Measurements from ENCODE around the gene TCP11L2. TPM values are rescaled to one million over a fixed set of nuclear protein-coding genes. Genes with fewer than 3 reads are reported as not detected.
"Not testable (repeated sequence)": the region's sequence is repeated elsewhere in the genome, so short reads cannot be mapped to it uniquely, and the experiment has no call there.

Gene TCP11L2
- total and polyA plus RNA-seq, 9 donors, result 8.5 to 41.7 (median 21.2) TPM

DNA sequence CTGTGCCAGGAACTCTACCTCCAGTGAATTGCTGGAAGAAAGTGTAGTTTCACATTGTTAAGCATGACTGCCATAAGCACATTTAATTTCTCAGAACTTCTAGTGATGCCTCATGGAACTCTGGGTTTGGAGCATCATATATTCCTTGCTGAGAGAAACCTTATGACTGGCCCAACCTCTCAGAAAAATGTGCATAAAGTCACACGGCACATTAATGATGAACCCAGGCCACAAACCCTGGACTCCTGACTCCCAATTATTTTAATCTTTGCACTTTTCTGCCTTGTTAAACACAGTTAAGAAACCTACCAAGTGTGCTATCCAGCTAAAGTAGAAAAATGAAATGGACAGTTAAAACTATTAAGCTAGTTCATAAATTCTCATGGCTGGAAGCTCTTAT is 5.6 kb downstream of the TCP11L2 start:
- TF ChIP-seq POLR2A (IDR thresholded peaks at IDR 0.05), result no peak
- no peak for TF ChIP-seq EP300 (IDR thresholded peaks at IDR 0.05)
- TF ChIP-seq, protein P1, sequence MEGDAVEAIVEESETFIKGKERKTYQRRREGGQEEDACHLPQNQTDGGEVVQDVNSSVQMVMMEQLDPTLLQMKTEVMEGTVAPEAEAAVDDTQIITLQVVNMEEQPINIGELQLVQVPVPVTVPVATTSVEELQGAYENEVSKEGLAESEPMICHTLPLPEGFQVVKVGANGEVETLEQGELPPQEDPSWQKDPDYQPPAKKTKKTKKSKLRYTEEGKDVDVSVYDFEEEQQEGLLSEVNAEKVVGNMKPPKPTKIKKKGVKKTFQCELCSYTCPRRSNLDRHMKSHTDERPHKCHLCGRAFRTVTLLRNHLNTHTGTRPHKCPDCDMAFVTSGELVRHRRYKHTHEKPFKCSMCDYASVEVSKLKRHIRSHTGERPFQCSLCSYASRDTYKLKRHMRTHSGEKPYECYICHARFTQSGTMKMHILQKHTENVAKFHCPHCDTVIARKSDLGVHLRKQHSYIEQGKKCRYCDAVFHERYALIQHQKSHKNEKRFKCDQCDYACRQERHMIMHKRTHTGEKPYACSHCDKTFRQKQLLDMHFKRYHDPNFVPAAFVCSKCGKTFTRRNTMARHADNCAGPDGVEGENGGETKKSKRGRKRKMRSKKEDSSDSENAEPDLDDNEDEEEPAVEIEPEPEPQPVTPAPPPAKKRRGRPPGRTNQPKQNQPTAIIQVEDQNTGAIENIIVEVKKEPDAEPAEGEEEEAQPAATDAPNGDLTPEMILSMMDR (IDR thresholded peaks at IDR 0.05), result no peak
- no peak overlapping the region for H3K27ac ChIP-seq
- H3K4me1 ChIP-seq (ENCODE audit: insufficient read depth), result peaks cover 7% of the 10 kb centered on the region
- no peaks in the 10 kb centered on the region for H3K36me3 ChIP-seq
- no peaks in the 10 kb centered on the region for H3K27me3 ChIP-seq
- no peaks in the 10 kb centered on the region for H3K9me3 ChIP-seq
- 82 to 86% (median 85%) methylated on average over 1 of the region's 1 CpG for WGBS, 3 donors
- no peak overlapping the region for H3K4me3 ChIP-seq
- no peak for DNase-seq
- intact Hi-C loops (cut with DNase I), result no loop called here

DNA sequence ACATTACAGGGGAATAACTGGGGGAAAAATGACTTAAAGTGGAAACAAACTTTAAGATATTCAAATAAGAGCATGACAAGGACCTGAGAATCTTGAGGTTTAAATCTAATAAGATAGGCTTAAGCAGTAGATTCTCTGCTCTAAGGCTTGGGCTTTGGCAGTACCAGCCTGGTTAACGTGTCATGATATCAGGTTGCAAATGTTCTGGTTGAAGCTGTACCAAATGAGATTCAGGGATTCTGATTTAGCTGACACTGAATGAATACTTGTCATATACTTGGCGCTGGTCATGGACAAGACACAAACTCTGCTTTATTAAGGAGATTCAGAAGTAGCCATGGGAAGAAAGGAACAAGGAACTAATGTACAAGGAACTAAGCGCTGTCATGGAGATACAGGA is 6.1 kb downstream of the TCP11L2 start:
- no peaks in the 10 kb centered on the region for H3K36me3 ChIP-seq
- H3K27me3 ChIP-seq, result no peaks in the 10 kb centered on the region
- intact Hi-C loops (cut with DNase I), result no loop called here
- TF ChIP-seq POLR2A (IDR thresholded peaks at IDR 0.05), result no peak
- no peak overlapping the region for H3K27ac ChIP-seq
- no peak overlapping the region for H3K4me3 ChIP-seq
- peaks cover 7% of the 10 kb centered on the region for H3K4me1 ChIP-seq (ENCODE audit: insufficient read depth)
- DNase-seq, result no peak
- WGBS, 3 donors, result 92 to 98% (median 94%) methylated on average over 3 of the region's 3 CpGs
- H3K9me3 ChIP-seq, result no peaks in the 10 kb centered on the region

DNA sequence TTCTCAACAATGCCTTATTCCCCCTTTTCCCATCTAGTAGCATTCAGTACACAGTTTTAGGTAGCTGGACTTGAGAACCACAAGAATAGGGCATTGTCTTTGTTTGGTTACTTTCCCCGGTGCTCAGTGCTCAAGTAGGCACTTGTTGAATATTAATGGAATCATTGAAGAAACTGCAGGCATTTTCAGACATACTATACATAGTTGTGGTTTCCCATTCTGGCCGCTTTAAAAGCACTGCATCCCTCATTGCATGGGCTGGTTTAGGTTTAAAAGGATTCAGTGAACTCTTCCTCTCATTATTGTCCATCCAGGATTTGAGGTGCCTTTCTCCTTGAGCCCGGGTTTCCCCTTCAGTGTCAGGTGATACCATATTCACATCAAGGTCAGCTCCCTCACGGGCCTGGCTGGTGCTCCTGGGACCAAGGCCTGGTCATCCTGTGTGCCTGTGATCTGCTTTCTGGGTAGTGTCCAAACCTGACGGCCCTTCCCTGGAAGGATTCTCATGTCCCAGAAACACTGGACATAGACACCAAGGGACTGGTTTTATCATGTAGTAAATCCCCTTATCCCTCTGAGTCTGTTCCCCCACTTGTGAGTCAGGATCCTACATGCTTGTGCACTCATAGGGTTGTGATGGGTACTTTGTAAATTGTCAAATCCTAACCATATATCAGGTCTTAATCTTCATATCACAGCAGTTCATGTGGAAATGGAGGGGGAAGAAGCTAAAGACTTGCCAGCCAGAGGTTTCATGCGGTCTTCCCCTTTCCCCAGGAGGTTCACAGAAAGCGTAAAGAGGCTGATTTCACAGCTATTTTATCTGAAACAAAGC is 7.4 kb downstream of the TCP11L2 start:
- H3K27ac ChIP-seq, result no peak overlapping the region
- no peak overlapping the region for H3K4me3 ChIP-seq
- WGBS, 3 donors, result 46 to 67% (median 57%) methylated on average over 7 of the region's 7 CpGs
- intact Hi-C loops (cut with DNase I), result no loop called here
- no peaks in the 10 kb centered on the region for H3K27me3 ChIP-seq
- no peak for DNase-seq
- no peaks in the 10 kb centered on the region for H3K9me3 ChIP-seq
- H3K36me3 ChIP-seq, result no peaks in the 10 kb centered on the region
- TF ChIP-seq POLR2A (IDR thresholded peaks at IDR 0.05) (no peak), EP300 (IDR thresholded peaks at IDR 0.05) (no peak)
- TF ChIP-seq, protein P1 (IDR thresholded peaks at IDR 0.05), result no peak
- peaks cover under 1% of the 10 kb centered on the region for H3K4me1 ChIP-seq (ENCODE audit: insufficient read depth)

DNA sequence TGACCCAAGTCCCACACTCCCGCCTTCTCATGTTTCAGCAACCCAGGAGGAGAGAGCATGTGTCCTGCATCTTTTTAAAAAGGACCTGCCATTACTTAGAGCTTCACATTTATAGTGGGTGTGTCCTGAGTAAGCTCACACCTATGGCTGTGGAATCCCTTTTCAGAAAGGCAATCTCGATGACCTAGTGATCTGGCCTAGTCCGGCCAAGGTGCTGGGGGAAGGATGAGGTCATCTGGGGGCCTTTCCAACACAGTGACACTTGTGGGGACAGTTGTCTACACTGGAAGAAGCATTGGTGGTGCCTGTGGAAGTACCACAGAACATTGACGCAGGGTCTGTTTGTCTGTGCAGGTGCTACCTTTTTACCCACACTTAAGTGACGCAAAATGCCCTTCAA is 8.2 kb downstream of the TCP11L2 start:
- TF ChIP-seq EP300 (IDR thresholded peaks at IDR 0.05), result no peak
- no peak for TF ChIP-seq POLR2A (IDR thresholded peaks at IDR 0.05)
- TF ChIP-seq, protein P1 (IDR thresholded peaks at IDR 0.05), result no peak
- no peaks in the 10 kb centered on the region for H3K4me1 ChIP-seq (ENCODE audit: insufficient read depth)
- H3K9me3 ChIP-seq, result no peaks in the 10 kb centered on the region
- no peak for DNase-seq
- no peaks in the 10 kb centered on the region for H3K27me3 ChIP-seq
- no peak overlapping the region for H3K27ac ChIP-seq
- no peak overlapping the region for H3K4me3 ChIP-seq
- no peaks in the 10 kb centered on the region for H3K36me3 ChIP-seq
- intact Hi-C loops (cut with DNase I), result no loop called here
- 89 to 96% (median 95%) methylated on average over 5 of the region's 5 CpGs for WGBS, 3 donors

DNA sequence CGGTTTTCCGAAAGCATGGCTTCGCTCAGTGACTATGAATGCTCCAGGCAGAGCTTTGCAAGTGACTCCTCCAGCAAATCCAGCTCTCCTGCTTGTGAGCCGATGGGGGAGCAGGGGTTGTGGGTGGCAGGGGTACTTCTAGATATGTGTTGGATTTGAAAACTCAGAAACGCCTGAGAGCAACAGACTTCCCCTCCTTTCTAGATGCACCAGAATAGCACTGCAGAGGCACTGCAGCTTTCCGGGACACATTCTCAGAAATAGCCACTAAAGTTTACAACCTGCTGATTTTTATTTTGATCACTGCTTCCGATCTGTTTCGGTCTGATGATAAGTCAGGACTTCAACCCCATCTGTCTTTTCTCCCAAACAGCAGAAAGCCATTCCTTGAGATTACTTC is 8.6 kb downstream of the TCP11L2 start:
- Histone ChIP-seq H3K4me3 (no peak overlapping the region), H3K27ac (no peak overlapping the region), H3K27me3 (no peaks in the 10 kb centered on the region), H3K9me3 (no peaks in the 10 kb centered on the region), H3K4me1 (ENCODE audit: insufficient read depth) (no peaks in the 10 kb centered on the region), H3K36me3 (no peaks in the 10 kb centered on the region)
- DNase-seq, result no peak
- intact Hi-C loops (cut with DNase I), result no loop called here
- TF ChIP-seq, protein P1 (IDR thresholded peaks at IDR 0.05), result no peak
- no peak for TF ChIP-seq POLR2A (IDR thresholded peaks at IDR 0.05)
- no peak for TF ChIP-seq EP300 (IDR thresholded peaks at IDR 0.05)
- 64 to 76% (median 73%) methylated on average over 8 of the region's 8 CpGs for WGBS, 3 donors

DNA sequence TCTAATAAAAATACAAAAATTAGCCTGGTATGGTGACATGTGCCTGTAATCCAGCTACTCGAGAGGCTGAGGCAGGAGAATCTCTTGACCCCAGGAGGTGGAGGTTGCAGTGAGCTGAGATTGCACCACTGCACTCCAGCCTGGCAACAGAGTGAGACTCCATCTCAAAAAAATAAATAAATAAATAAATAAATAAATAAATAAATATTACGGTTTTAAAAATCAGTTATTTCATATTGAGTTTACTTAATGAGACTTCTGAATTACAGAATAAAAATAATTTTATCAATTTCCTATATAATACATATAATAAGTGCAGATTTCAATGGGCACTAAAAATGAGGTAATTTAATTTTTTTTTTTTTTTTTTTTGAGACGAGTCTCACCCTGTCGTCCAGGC is 10.9 kb downstream of the TCP11L2 start:
- intact Hi-C loops (cut with DNase I); H3K4me1 ChIP-seq (ENCODE audit: insufficient read depth); DNase-seq; H3K36me3 ChIP-seq; H3K27ac ChIP-seq; H3K27me3 ChIP-seq; H3K9me3 ChIP-seq; H3K4me3 ChIP-seq: not testable (repeated sequence)
- 71 to 89% (median 83%) methylated on average over 4 of the region's 4 CpGs for WGBS, 3 donors

Data from ovary (tissue), 9 donors.